Loucy (cell line): ENCODE measurements around the gene BBS4.
A peak's percentile ranks its signal among the peaks of the same experiment; 100 is the strongest.

ENCODE experiments used
- H2AFZ ChIP-seq: fragments of 200-600 bp; sonication (generic); 2 replicates; pipeline ENCODE4 v1.6.0; 2016; ENCODE audit warnings: antibody characterized with exemption, mild to moderate bottlenecking, low read length, moderate library complexity
- H3F3A ChIP-seq: fragments of 200-600 bp; 2 replicates; pipeline ENCODE4 v1.6.0; 2016; ENCODE audit warnings: antibody characterized with exemption, low read depth, mild to moderate bottlenecking
- H3K27me3 ChIP-seq: fragments of 200-600 bp; sonication (generic); 2 replicates; pipeline ENCODE4 v1.6.1; 2014; ENCODE audit warnings: low read length, mild to moderate bottlenecking; ENCODE audit not compliant: insufficient read depth, poor library complexity, severe bottlenecking
- H3K36me3 ChIP-seq: fragments of 200-600 bp; sonication (generic); 2 replicates; pipeline ENCODE4 v1.6.1; 2016; ENCODE audit warnings: low read length; ENCODE audit not compliant: insufficient read depth
- H3K4me1 ChIP-seq: fragments of 200-600 bp; sonication (generic); 2 replicates; pipeline ENCODE4 v1.5.1; 2014; ENCODE audit warnings: low read length, mild to moderate bottlenecking; ENCODE audit not compliant: insufficient read depth, poor library complexity, severe bottlenecking
- H3K4me2 ChIP-seq: fragments of 200-600 bp; sonication (generic); 2 replicates; pipeline ENCODE4 v1.6.0; 2014; ENCODE audit warnings: antibody characterized with exemption, low read length, low read depth, mild to moderate bottlenecking; ENCODE audit not compliant: poor library complexity, severe bottlenecking
- H3K4me3 ChIP-seq: fragments of 200-600 bp; sonication (generic); 2 replicates; pipeline ENCODE4 v1.5.1; 2014; ENCODE audit warnings: low read length, mild to moderate bottlenecking, mixed read lengths; ENCODE audit not compliant: poor library complexity, severe bottlenecking
- H3K79me2 ChIP-seq: fragments of 200-600 bp; sonication (generic); 2 replicates; pipeline ENCODE4 v1.6.1; 2014; ENCODE audit warnings: low read length; ENCODE audit not compliant: insufficient read depth
- H3K9ac ChIP-seq: fragments of 200-600 bp; sonication (generic); 2 replicates; pipeline ENCODE4 v1.6.0; 2014; ENCODE audit warnings: mild to moderate bottlenecking, low read depth, low read length, moderate library complexity; ENCODE audit not compliant: poor library complexity, severe bottlenecking
- H3K9me2 ChIP-seq: fragments of 200-600 bp; sonication (generic); replicated peaks from 2 replicates; pipeline ENCODE4 v1.6.1; 2016; ENCODE audit warnings: low read depth, low read length, mixed read lengths
- H3K9me3 ChIP-seq: fragments of 200-600 bp; sonication (generic); 2 replicates; pipeline ENCODE4 v1.6.1; 2014; ENCODE audit warnings: mild to moderate bottlenecking, antibody characterized with exemption, low read length, low read depth; ENCODE audit not compliant: insufficient read depth
- H4K20me1 ChIP-seq: fragments of 200-600 bp; sonication (generic); 2 replicates; pipeline ENCODE4 v1.6.0; 2014; ENCODE audit warnings: antibody characterized with exemption, low read length, mild to moderate bottlenecking; ENCODE audit not compliant: insufficient read depth, poor library complexity, severe bottlenecking
- CTCF ChIP-seq: fragments of 200-600 bp; sonication (generic); conservative IDR thresholded peaks from 2 replicates; pipeline ENCODE4 v1.5.1; 2014; ENCODE audit warnings: mild to moderate bottlenecking, antibody characterized with exemption, low read length
- EZH2phosphoT487 ChIP-seq: fragments of 200-600 bp; IDR thresholded peaks from 2 replicates; pipeline ENCODE4 v1.6.1; 2018; ENCODE audit warnings: antibody characterized with exemption, mild to moderate bottlenecking, moderate library complexity, borderline replicate concordance

Gene BBS4

GRCh38 chr15:72784456-72784876 lies 98.5 kb downstream of the BBS4 start:
- TF ChIP-seq CTCF (no peak), EZH2phosphoT487 (no peak)
- H3K36me3 ChIP-seq = no peaks in the 10 kb centered on the region
- no peaks in the 10 kb centered on the region for H3K27me3 ChIP-seq
- peak overlapping the region; percentile 84 for H3K9ac ChIP-seq
- H4K20me1 ChIP-seq = peaks cover 25% of the 10 kb centered on the region
- H3K4me1 ChIP-seq = peaks cover 33% of the 10 kb centered on the region
- peaks cover 39% of the 10 kb centered on the region for H3K79me2 ChIP-seq
- H3K9me3 ChIP-seq = no peaks in the 10 kb centered on the region
- peak overlapping the region; percentile 88 for H3K4me3 ChIP-seq
- peak overlapping the region; percentile 91 for H2AFZ ChIP-seq
- H3K4me2 ChIP-seq = peak overlapping the region; percentile 77
- no peaks in the 10 kb centered on the region for H3K9me2 ChIP-seq
- no peaks in the 10 kb centered on the region for H3F3A ChIP-seq

GRCh38 chr15:72785432-72785831 lies 99.4 kb downstream of the BBS4 start:
- peak overlapping the region; percentile 45; the same call in 1 of the 2 replicates for H2AFZ ChIP-seq
- H3K79me2 ChIP-seq = peaks cover 30% of the 10 kb centered on the region

GRCh38 chr15:72785841-72786240 lies 99.8 kb downstream of the BBS4 start:
- peaks cover 16% of the 10 kb centered on the region for H4K20me1 ChIP-seq
- H3K36me3 ChIP-seq = no peaks in the 10 kb centered on the region
- H3K27me3 ChIP-seq = no peaks in the 10 kb centered on the region
- no peaks in the 10 kb centered on the region for H3F3A ChIP-seq
- no peaks in the 10 kb centered on the region for H3K9me3 ChIP-seq
- H3K4me2 ChIP-seq = peak overlapping the region; percentile 77
- H3K9ac ChIP-seq = peak overlapping the region; percentile 44
- no peaks in the 10 kb centered on the region for H3K9me2 ChIP-seq
- H3K4me1 ChIP-seq = peaks cover 27% of the 10 kb centered on the region
- H3K79me2 ChIP-seq = peaks cover 26% of the 10 kb centered on the region
- H3K4me3 ChIP-seq = no peak overlapping the region
- peak overlapping the region; percentile 45 for H2AFZ ChIP-seq
- TF ChIP-seq CTCF = no peak
- TF ChIP-seq EZH2phosphoT487 = no peak

More at GRCh38 chr15:72785432-72785831, 99.4 kb downstream of the BBS4 start:
- peaks cover 31% of the 10 kb centered on the region for H3K4me1 ChIP-seq
- TF ChIP-seq EZH2phosphoT487 = no peak
- no peak for TF ChIP-seq CTCF
- peak overlapping the region; percentile 84 for H3K9ac ChIP-seq
- H4K20me1 ChIP-seq = peaks cover 20% of the 10 kb centered on the region
- H3K4me2 ChIP-seq = peak overlapping the region; percentile 77
- H3K4me3 ChIP-seq = no peak overlapping the region
- H3K9me2 ChIP-seq = no peaks in the 10 kb centered on the region
- H3K36me3 ChIP-seq = no peaks in the 10 kb centered on the region
- H3K27me3 ChIP-seq = no peaks in the 10 kb centered on the region
- no peaks in the 10 kb centered on the region for H3F3A ChIP-seq
- H3K9me3 ChIP-seq = no peaks in the 10 kb centered on the region
